Neural crest cell (in vitro differentiated cells): Measurements from ENCODE around the gene TRMO. TPM values are rescaled to one million over a fixed set of nuclear protein-coding genes. Genes with fewer than 3 reads are reported as not detected.

Experiments
- DNase-seq: peaks from one replicate; pipeline ENCODE4 v3.0.0; 2021; ENCODE audit warnings: low read depth, mixed read lengths, low spot score
- H3K27ac Mint-ChIP-seq: one replicate; pipeline ENCODE4 v1.8.0; 2021; ENCODE audit warnings: mild to moderate bottlenecking, mixed read lengths; ENCODE audit not compliant: unreplicated experiment
- H3K27me3 Mint-ChIP-seq: 2 replicates; pipeline ENCODE4 v1.8.0; 2021; ENCODE audit warnings: low read depth, mild to moderate bottlenecking, mixed read lengths
- H3K36me3 Mint-ChIP-seq: 2 replicates; pipeline ENCODE4 v1.8.0; 2021; ENCODE audit warnings: low read depth, mild to moderate bottlenecking, mixed read lengths
- H3K4me1 Mint-ChIP-seq: 2 replicates; pipeline ENCODE4 v1.8.0; 2021; ENCODE audit warnings: mixed read lengths
- H3K4me3 Mint-ChIP-seq: one replicate; pipeline ENCODE4 v1.8.0; 2021; ENCODE audit warnings: mild to moderate bottlenecking, mixed read lengths
- H3K9me3 Mint-ChIP-seq: 2 replicates; pipeline ENCODE4 v1.8.0; 2021; ENCODE audit warnings: mixed read lengths
- CTCF ChIP-seq: fragments of 200-600 bp; sonication (generic); conservative IDR thresholded peaks from 2 replicates; pipeline ENCODE4 v1.5.0; 2021; ENCODE audit warnings: antibody characterized with exemption, mild to moderate bottlenecking
- total RNA-seq: library from RNA; stranded (reverse); gene quantifications from 2 replicates; pipeline ENCODE4 v1.2.1, GENCODE V29; 2021

Gene TRMO
- total RNA-seq, 1 donor from 2014 or later: 11.4 TPM

- DNase-seq: no peak
- Mint-ChIP-seq H3K27ac (no peak overlapping the region), H3K4me1 (no peaks in the 10 kb centered on the region), H3K4me3 (no peak overlapping the region), H3K36me3 (no peaks in the 10 kb centered on the region), H3K27me3 (peaks cover 94% of the 10 kb centered on the region), H3K9me3 (peaks cover 5% of the 10 kb centered on the region)
- TF ChIP-seq CTCF: no peak
These were observed 57.9 kb downstream of the TRMO start for GRCh38 chr9:97864396-97864795.

- peaks cover 94% of the 10 kb centered on the region for H3K27me3 Mint-ChIP-seq
- no peak for DNase-seq
- H3K36me3 Mint-ChIP-seq: no peaks in the 10 kb centered on the region
These were observed 59.0 kb downstream of the TRMO start for GRCh38 chr9:97863314-97863713.

GRCh38 chr9:97861148-97861475, 61.2 kb downstream of the TRMO start:
- no peak for DNase-seq
- H3K27me3 Mint-ChIP-seq: peaks cover 100% of the 10 kb centered on the region
- no peak overlapping the region for H3K4me3 Mint-ChIP-seq
- H3K4me1 Mint-ChIP-seq: peaks cover 5% of the 10 kb centered on the region
- no peaks in the 10 kb centered on the region for H3K36me3 Mint-ChIP-seq
- no peaks in the 10 kb centered on the region for H3K9me3 Mint-ChIP-seq
- TF ChIP-seq CTCF: no peak
- no peak overlapping the region for H3K27ac Mint-ChIP-seq

More at GRCh38 chr9:97863314-97863713, 59.0 kb downstream of the TRMO start:
- no peak overlapping the region for H3K4me3 Mint-ChIP-seq
- H3K9me3 Mint-ChIP-seq: peaks cover 5% of the 10 kb centered on the region
- H3K27ac Mint-ChIP-seq: no peak overlapping the region
- no peaks in the 10 kb centered on the region for H3K4me1 Mint-ChIP-seq
- no peak for TF ChIP-seq CTCF

- DNase-seq: no peak
- Mint-ChIP-seq H3K36me3 (peaks cover under 1% of the 10 kb centered on the region), H3K4me3 (no peak overlapping the region), H3K9me3 (no peaks in the 10 kb centered on the region), H3K27me3 (peaks cover 100% of the 10 kb centered on the region), H3K27ac (no peak overlapping the region), H3K4me1 (peaks cover 5% of the 10 kb centered on the region)
- no peak for TF ChIP-seq CTCF
These were observed 61.7 kb downstream of the TRMO start for GRCh38 chr9:97860451-97861147.

GRCh38 chr9:97859346-97859745, 63.0 kb downstream of the TRMO start:
- Mint-ChIP-seq H3K27me3 (peaks cover 97% of the 10 kb centered on the region), H3K27ac (no peak overlapping the region), H3K9me3 (no peaks in the 10 kb centered on the region), H3K4me1 (peaks cover 5% of the 10 kb centered on the region), H3K36me3 (peaks cover 3% of the 10 kb centered on the region), H3K4me3 (no peak overlapping the region)
- TF ChIP-seq CTCF: no peak
- DNase-seq: no peak
